Fibroblast of skin of scalp (primary cell): ENCODE data around the gene TRIP11.

Experiments used
- DNase-seq: peaks from one replicate; pipeline ENCODE4 v3.0.0-alpha.2; 2013

The TRIP11 gene

GRCh38 chr14:91953170-91953985 lies 86.5 kb downstream of the TRIP11 start:
- peak; percentile 36 for DNase-seq

DNA sequence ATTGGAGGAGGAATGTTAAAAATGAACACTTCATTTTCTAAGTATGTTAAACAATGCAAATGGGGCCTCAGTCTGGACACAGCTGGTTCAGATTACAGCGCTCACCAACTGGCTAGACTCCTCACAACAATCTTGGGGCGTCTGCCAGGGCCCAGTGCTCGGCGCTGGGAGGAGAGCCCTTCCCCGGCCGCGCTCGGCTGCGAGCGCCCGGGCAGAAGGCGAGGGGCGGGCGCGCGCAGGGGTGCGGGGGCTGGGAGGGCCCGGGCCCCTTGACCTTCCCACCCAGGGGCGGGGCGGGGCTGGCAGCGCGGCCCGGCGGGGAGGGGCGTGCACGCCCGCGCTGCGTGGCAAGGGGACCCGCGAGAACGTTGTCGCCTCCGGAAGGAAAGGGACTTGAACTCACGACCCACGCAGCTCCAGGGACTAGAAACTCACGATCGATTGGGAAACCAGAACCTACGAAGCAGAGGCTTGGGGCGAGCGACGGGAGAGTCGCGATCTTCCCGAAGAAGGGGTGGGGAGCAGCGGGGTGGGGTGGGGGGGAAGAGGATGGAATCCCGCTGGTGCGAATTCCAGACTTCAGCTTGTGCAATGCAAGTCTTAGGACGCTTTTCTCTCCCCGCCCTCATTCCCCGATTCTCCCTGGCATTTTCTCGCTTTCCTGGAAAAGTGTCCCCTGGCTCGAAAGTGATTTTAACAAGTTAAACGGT lies 92.2 kb downstream of the TRIP11 start, which contains the start of gene FBLN5:
FBLN5 (minus strand) TSS at position 220 of the 710 bp plus-strand sequence. CDS start 465 bp downstream, outside the sequence.
- peak; percentile 96 for DNase-seq

GRCh38 chr14:91946622-91947474 lies 93.0 kb downstream of the TRIP11 start:
- peak; percentile 42 for DNase-seq

DNA sequence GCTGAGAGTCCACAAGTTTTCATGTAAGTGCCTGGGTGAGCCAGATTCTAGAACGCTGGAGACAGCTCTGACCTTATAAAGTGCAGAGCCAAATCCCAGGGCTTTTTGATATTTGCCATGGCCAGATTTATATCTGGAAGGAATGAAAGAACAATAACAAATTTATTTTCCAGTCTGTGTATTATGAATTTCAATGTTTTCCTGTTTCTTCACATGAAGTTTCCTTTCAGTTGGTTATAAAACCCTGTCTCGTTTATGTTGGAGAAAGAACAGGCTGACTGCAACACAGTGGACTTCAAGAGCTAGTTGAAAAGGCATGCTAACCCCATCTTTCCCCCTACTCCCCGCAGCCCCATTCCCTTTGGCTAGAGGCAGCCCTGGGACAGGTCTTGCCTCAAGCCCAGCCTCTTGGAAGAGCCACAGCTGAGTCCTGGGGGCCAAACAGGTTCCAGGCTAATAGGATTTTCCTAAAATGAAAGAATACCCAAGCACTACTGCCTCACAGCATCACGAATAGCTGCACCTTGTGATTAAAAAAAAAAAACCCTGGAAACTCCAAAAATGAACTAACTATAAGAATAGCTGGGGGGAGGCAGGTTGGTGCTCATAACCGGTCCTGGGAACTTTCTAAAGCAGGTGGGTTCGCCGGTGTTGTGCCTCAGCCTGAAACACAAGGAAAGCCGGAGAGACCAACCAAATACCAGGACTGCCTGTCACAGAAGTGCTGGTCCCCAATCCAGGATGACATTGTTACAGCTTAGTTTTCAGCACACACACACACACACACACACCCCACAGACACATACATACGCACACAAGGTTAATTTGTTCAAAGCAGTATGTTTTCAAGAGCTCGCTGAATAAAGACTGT lies 93.9 kb downstream of the TRIP11 start:
- DNase-seq = peak; percentile 22

DNA sequence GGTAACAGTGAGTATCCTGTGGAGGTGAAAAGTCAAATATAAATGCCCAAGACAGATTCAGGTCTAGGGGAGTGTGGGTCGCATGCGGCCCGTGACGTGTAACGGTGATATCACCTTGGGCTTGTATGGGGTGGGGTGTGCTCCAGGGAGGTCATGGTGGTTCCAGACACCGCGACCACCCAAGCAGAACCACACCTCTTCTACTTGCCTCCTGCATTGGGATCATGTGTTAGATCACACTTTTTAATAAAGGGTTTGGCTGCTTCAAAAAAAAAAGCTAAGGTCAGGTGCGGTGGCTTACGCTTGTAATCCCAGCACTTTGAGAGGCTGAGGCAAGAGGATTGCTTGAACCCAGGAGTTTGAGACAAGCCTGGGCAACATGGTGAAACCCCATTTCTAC lies 96.9 kb downstream of the TRIP11 start:
- DNase-seq = no peak

DNA sequence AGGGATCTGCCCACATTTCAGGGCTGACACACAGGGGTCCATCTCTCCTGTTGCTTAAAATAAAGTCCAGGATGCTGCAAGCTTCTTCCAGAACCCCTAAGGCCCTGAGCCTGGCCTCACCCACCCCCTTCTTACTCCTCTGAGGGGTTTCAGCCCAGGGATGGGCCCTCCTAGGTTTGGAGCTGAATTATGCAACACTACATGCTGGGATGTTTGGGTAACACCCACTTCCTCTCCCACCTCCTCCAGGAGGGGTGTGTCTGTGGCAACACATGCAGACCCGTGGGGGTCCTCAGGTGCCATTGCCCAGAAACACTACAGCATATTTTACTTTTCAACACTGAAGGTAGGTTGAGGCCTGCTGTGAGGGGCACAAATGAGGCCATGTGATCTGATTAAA lies 97.7 kb downstream of the TRIP11 start:
- no peak for DNase-seq

GRCh38 chr14:91940209-91940608 lies 99.7 kb downstream of the TRIP11 start:
- no peak for DNase-seq

- DNase-seq = no peak
Observed at GRCh38 chr14:91935586-91935985, 104.3 kb downstream of the TRIP11 start.

- no peak for DNase-seq
Observed at GRCh38 chr14:91934554-91935285, 105.1 kb downstream of the TRIP11 start.

GRCh38 chr14:91931478-91932088 lies 108.3 kb downstream of the TRIP11 start:
- DNase-seq = no peak

- peak; percentile 18 for DNase-seq
Observed at GRCh38 chr14:91929700-91930099, 110.2 kb downstream of the TRIP11 start.

- no peak for DNase-seq
Observed at GRCh38 chr14:91927800-91928199, 112.1 kb downstream of the TRIP11 start.

DNA sequence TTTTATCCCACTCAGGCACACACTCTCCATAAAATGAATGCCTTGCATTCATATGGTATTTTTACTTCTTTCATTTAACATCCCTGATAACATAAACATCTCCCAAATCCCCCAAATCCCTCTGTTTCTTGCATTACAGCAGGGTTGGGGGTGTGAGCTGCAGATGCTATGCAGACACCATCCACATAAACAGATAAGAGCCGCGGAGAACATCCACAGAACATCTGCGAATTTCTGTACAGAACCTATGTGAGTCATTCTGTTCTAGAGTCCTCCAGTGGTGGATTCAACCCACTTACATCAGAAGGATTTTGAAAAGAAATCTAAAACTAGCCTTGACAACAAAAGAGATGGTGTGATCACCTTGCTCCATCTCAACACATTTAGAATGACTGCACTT lies 112.7 kb downstream of the TRIP11 start:
- DNase-seq = no peak

DNA sequence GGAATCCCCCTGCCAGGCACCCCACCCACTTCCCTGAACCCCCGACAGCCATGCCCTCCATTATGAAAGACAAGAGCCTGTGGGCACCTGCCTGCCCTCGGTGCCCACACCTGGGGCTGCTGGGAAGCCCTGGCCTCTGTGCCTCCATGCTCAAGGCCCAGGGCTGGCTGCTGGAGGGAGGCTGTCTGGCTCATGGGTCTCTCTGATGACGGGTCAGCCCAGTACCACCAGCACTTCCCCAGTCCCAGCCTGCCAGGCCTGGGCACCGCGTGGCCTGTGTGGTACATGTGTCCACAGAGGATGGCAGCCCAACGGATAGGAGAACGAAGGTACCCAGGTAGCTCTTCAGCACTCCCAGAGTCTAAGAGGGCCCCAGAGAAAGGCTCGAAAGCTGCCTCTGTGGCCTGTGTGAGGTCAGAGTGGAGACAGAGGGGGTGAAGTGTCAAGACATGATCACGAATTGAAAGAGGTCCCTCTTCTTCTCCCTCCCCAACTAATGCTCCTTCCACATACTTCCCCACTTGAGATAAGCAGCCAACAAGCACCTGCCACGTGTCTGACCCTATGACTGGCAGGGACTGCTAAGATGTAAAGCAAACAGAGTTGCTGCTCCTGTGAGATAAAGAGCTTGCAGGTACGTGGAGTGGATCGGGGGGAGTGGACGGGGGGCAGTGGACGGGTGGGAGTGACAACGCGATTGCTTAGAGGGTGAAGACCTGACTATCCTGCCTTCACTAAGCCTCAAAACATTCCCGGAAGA lies 113.5 kb downstream of the TRIP11 start:
- DNase-seq = no peak

GRCh38 chr14:91925727-91926121 lies 114.1 kb downstream of the TRIP11 start:
- no peak for DNase-seq

- DNase-seq = peak; percentile 85
Observed at GRCh38 chr14:91925001-91925726, 114.7 kb downstream of the TRIP11 start.

- no peak for DNase-seq
Observed at GRCh38 chr14:91920526-91920925, 119.3 kb downstream of the TRIP11 start.

DNA sequence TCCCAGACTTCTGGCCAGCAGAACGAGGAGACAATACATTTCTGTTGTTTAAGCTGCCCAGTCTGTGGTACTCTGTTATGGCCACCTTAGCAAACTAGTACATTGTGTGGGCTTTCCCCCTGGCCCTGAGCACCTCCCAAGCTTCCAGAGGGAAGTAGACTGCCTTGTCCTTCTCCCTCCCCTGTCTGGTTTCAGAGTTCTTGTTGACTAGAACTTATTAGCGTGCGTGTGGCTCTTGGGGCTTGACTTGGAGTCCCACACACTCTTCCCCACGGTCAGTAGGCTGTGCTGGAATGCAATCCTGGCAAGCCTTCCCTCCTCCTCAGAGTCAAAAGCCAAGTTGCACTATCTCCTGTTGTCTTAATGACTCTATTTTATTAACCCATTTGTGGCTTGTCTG lies 120.0 kb downstream of the TRIP11 start:
- DNase-seq = peak; percentile 60

DNA sequence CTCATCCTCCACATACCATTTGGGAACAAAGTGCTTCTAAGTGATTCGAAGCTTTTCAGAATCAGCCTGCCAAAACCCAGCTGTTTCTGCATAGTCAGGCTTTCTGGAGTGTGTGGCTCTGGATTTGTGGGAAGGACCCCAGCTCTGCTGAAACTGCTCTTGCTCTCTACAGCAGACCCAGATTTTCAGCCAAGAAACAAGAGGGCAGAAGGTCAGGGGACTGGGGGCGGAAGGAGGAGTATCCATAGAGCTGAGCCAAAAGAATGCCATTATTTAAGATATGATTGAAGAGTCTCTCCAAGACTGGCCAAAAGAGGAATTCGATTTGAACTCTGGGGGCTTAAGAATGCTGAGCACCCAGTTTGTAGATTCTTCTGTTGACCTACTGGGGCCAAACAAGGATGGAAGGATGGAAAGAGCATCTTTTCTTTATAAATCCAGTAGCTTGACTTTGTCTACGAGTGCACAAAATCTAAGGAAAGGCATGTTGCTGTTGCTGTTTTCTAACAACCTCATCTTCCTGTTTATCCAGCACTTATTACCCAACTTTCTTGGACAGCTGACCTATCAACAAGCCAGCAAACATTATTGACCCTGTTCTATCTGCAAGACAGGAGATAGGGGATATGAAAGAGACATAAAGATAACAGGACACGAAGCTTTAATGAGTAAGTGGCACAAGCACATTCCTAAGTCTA lies 121.5 kb downstream of the TRIP11 start:
- no peak for DNase-seq
